ENCODE measurements around the gene ATP6V0E1.
"Not testable (repeated sequence)": the region's sequence is repeated elsewhere in the genome, so short reads cannot be mapped to it uniquely, and the experiment has no call there.

Gene ATP6V0E1

GRCh38 chr5:173035904-173036707 is 52.5 kb downstream of the ATP6V0E1 start:
- Histone ChIP-seq H3K9ac (ENCODE audit: low read depth, low read length) (no peak overlapping the region), H3K9me3 (ENCODE audit: control insufficient read depth, insufficient read depth, low read length) (no peaks in the 10 kb centered on the region), H3K27me3 (ENCODE audit: control insufficient read depth, insufficient read depth, low read length) (no peaks in the 10 kb centered on the region), H3K36me3 (ENCODE audit: control insufficient read depth, insufficient read depth, low read length) (peaks cover 16% of the 10 kb centered on the region), H3K4me1 (ENCODE audit: control insufficient read depth, insufficient read depth, low read length) (no peaks in the 10 kb centered on the region), H3K27ac (ENCODE audit: low read depth, low read length) (no peak overlapping the region), H3K4me3 (ENCODE audit: low read depth, low read length) (no peak overlapping the region)

- Histone ChIP-seq H3K4me3 (ENCODE audit: low read depth, low read length) (no peak overlapping the region), H3K9me3 (ENCODE audit: control insufficient read depth, insufficient read depth, low read length) (no peaks in the 10 kb centered on the region), H3K9ac (ENCODE audit: low read depth, low read length) (no peak overlapping the region), H3K27ac (ENCODE audit: low read depth, low read length) (no peak overlapping the region), H3K27me3 (ENCODE audit: control insufficient read depth, insufficient read depth, low read length) (no peaks in the 10 kb centered on the region), H3K36me3 (ENCODE audit: control insufficient read depth, insufficient read depth, low read length) (peaks cover 14% of the 10 kb centered on the region), H3K4me1 (ENCODE audit: control insufficient read depth, insufficient read depth, low read length) (no peaks in the 10 kb centered on the region)
Observed at GRCh38 chr5:173039188-173039587, 55.6 kb downstream of the ATP6V0E1 start.

GRCh38 chr5:173039964-173040363 is 56.4 kb downstream of the ATP6V0E1 start:
- no peaks in the 10 kb centered on the region for H3K27me3 ChIP-seq (ENCODE audit: control insufficient read depth, insufficient read depth, low read length)
- peaks cover 6% of the 10 kb centered on the region; the same call in 1 of the 2 replicates for H3K36me3 ChIP-seq (ENCODE audit: control insufficient read depth, insufficient read depth, low read length)
- no peaks in the 10 kb centered on the region for H3K9me3 ChIP-seq (ENCODE audit: control insufficient read depth, insufficient read depth, low read length)
- no peak overlapping the region for H3K27ac ChIP-seq (ENCODE audit: low read depth, low read length)
- H3K4me1 ChIP-seq (ENCODE audit: control insufficient read depth, insufficient read depth, low read length): no peaks in the 10 kb centered on the region
- no peak overlapping the region for H3K9ac ChIP-seq (ENCODE audit: low read depth, low read length)
- no peak overlapping the region for H3K4me3 ChIP-seq (ENCODE audit: low read depth, low read length)

GRCh38 chr5:173041881-173042762 is 58.6 kb downstream of the ATP6V0E1 start:
- Histone ChIP-seq H3K4me3 (ENCODE audit: low read depth, low read length) (no peak overlapping the region), H3K4me1 (ENCODE audit: control insufficient read depth, insufficient read depth, low read length) (0 out of 2 replicates have a peak, but pooled peaks cover 3% of the 10 kb centered on the region), H3K9ac (ENCODE audit: low read depth, low read length) (no peak overlapping the region), H3K36me3 (ENCODE audit: control insufficient read depth, insufficient read depth, low read length) (no peaks in the 10 kb centered on the region), H3K27me3 (ENCODE audit: control insufficient read depth, insufficient read depth, low read length) (no peaks in the 10 kb centered on the region), H3K27ac (ENCODE audit: low read depth, low read length) (no peak overlapping the region), H3K9me3 (ENCODE audit: control insufficient read depth, insufficient read depth, low read length) (no peaks in the 10 kb centered on the region)

GRCh38 chr5:173042763-173043107 is 59.2 kb downstream of the ATP6V0E1 start:
- Histone ChIP-seq H3K27me3 (ENCODE audit: control insufficient read depth, insufficient read depth, low read length) (no peaks in the 10 kb centered on the region), H3K9ac (ENCODE audit: low read depth, low read length) (no peak overlapping the region), H3K4me1 (ENCODE audit: control insufficient read depth, insufficient read depth, low read length) (0 out of 2 replicates have a peak, but pooled peaks cover 3% of the 10 kb centered on the region), H3K4me3 (ENCODE audit: low read depth, low read length) (no peak overlapping the region), H3K9me3 (ENCODE audit: control insufficient read depth, insufficient read depth, low read length) (no peaks in the 10 kb centered on the region), H3K36me3 (ENCODE audit: control insufficient read depth, insufficient read depth, low read length) (no peaks in the 10 kb centered on the region), H3K27ac (ENCODE audit: low read depth, low read length) (no peak overlapping the region)

- no peaks in the 10 kb centered on the region for H3K27me3 ChIP-seq (ENCODE audit: control insufficient read depth, insufficient read depth, low read length)
- no peak overlapping the region for H3K27ac ChIP-seq (ENCODE audit: low read depth, low read length)
- H3K4me1 ChIP-seq (ENCODE audit: control insufficient read depth, insufficient read depth, low read length): 0 out of 2 replicates have a peak, but pooled peaks cover 3% of the 10 kb centered on the region
- H3K4me3 ChIP-seq (ENCODE audit: low read depth, low read length): no peak overlapping the region
- H3K36me3 ChIP-seq (ENCODE audit: control insufficient read depth, insufficient read depth, low read length): no peaks in the 10 kb centered on the region
- no peaks in the 10 kb centered on the region for H3K9me3 ChIP-seq (ENCODE audit: control insufficient read depth, insufficient read depth, low read length)
- no peak overlapping the region for H3K9ac ChIP-seq (ENCODE audit: low read depth, low read length)
Observed at GRCh38 chr5:173045474-173045873, 61.9 kb downstream of the ATP6V0E1 start.

- H3K9ac ChIP-seq (ENCODE audit: low read depth, low read length); H3K9me3 ChIP-seq (ENCODE audit: control insufficient read depth, insufficient read depth, low read length); H3K4me1 ChIP-seq (ENCODE audit: control insufficient read depth, insufficient read depth, low read length); H3K4me3 ChIP-seq (ENCODE audit: low read depth, low read length); H3K27ac ChIP-seq (ENCODE audit: low read depth, low read length); H3K36me3 ChIP-seq (ENCODE audit: control insufficient read depth, insufficient read depth, low read length); H3K27me3 ChIP-seq (ENCODE audit: control insufficient read depth, insufficient read depth, low read length): not testable (repeated sequence)
Observed at GRCh38 chr5:173047096-173047837, 63.7 kb downstream of the ATP6V0E1 start.

GRCh38 chr5:173047838-173048105 is 64.2 kb downstream of the ATP6V0E1 start:
- Histone ChIP-seq H3K4me1 (ENCODE audit: control insufficient read depth, insufficient read depth, low read length) (0 out of 2 replicates have a peak, but pooled peaks cover 3% of the 10 kb centered on the region), H3K27ac (ENCODE audit: low read depth, low read length) (no peak overlapping the region), H3K27me3 (ENCODE audit: control insufficient read depth, insufficient read depth, low read length) (no peaks in the 10 kb centered on the region), H3K4me3 (ENCODE audit: low read depth, low read length) (no peak overlapping the region), H3K9me3 (ENCODE audit: control insufficient read depth, insufficient read depth, low read length) (no peaks in the 10 kb centered on the region), H3K9ac (ENCODE audit: low read depth, low read length) (no peak overlapping the region), H3K36me3 (ENCODE audit: control insufficient read depth, insufficient read depth, low read length) (no peaks in the 10 kb centered on the region)

GRCh38 chr5:173050791-173051190 is 67.2 kb downstream of the ATP6V0E1 start:
- H3K4me3 ChIP-seq (ENCODE audit: low read depth, low read length): no peak overlapping the region
- no peaks in the 10 kb centered on the region for H3K27me3 ChIP-seq (ENCODE audit: control insufficient read depth, insufficient read depth, low read length)
- no peaks in the 10 kb centered on the region for H3K9me3 ChIP-seq (ENCODE audit: control insufficient read depth, insufficient read depth, low read length)
- no peak overlapping the region for H3K27ac ChIP-seq (ENCODE audit: low read depth, low read length)
- H3K36me3 ChIP-seq (ENCODE audit: control insufficient read depth, insufficient read depth, low read length): no peaks in the 10 kb centered on the region
- H3K9ac ChIP-seq (ENCODE audit: low read depth, low read length): no peak overlapping the region
- peaks cover 3% of the 10 kb centered on the region; the same call in 1 of the 2 replicates for H3K4me1 ChIP-seq (ENCODE audit: control insufficient read depth, insufficient read depth, low read length)

- Histone ChIP-seq H3K27ac (ENCODE audit: low read depth, low read length) (no peak overlapping the region), H3K9ac (ENCODE audit: low read depth, low read length) (no peak overlapping the region), H3K4me3 (ENCODE audit: low read depth, low read length) (no peak overlapping the region), H3K27me3 (ENCODE audit: control insufficient read depth, insufficient read depth, low read length) (no peaks in the 10 kb centered on the region), H3K9me3 (ENCODE audit: control insufficient read depth, insufficient read depth, low read length) (no peaks in the 10 kb centered on the region), H3K4me1 (ENCODE audit: control insufficient read depth, insufficient read depth, low read length) (peaks cover 3% of the 10 kb centered on the region; the same call in 1 of the 2 replicates), H3K36me3 (ENCODE audit: control insufficient read depth, insufficient read depth, low read length) (no peaks in the 10 kb centered on the region)
Observed at GRCh38 chr5:173051746-173052145, 68.2 kb downstream of the ATP6V0E1 start.

Data from HUES48 (cell line).